Neural cell (in vitro differentiated cells): Measurements from ENCODE around the gene MCM5. TPM values are rescaled to one million over a fixed set of nuclear protein-coding genes. Genes with fewer than 3 reads are reported as not detected.

ENCODE experiments used
- H2AFZ ChIP-seq: fragments of 200-600, 300-800 bp; sonication (generic), shearing (Covaris generic); 2 replicates; pipeline ENCODE4 v1.6.0; 2014; ENCODE audit warnings: low read depth, mild to moderate bottlenecking, antibody characterized with exemption, low read length, moderate library complexity
- H3F3A ChIP-seq: fragments of 200-600 bp; shearing (Covaris generic); 2 replicates; pipeline ENCODE4 v1.6.1; 2016; ENCODE audit warnings: mild to moderate bottlenecking, moderate library complexity, mixed read lengths, antibody characterized with exemption, low read length; ENCODE audit not compliant: insufficient read depth, poor library complexity, severe bottlenecking
- H3K27ac ChIP-seq: fragments of 200-600, 300-800 bp; sonication (generic), shearing (Covaris generic); 2 replicates; pipeline ENCODE4 v1.5.1; 2014; ENCODE audit warnings: mild to moderate bottlenecking, low read length, moderate library complexity
- H3K27me3 ChIP-seq: fragments of 300-800, 200-600 bp; sonication (generic), shearing (Covaris generic); 2 replicates; pipeline ENCODE4 v1.6.0; 2014; ENCODE audit warnings: mild to moderate bottlenecking, low read depth, low read length, moderate library complexity; ENCODE audit not compliant: insufficient read depth
- H3K36me3 ChIP-seq: fragments of 300-800, 200-600 bp; sonication (generic), shearing (Covaris generic); 2 replicates; pipeline ENCODE4 v1.5.1; 2014; ENCODE audit warnings: mild to moderate bottlenecking, antibody characterized with exemption, low read length, moderate library complexity; ENCODE audit not compliant: insufficient read depth
- H3K4me2 ChIP-seq: fragments of 300-800, 200-600 bp; sonication (generic), shearing (Covaris generic); 2 replicates; pipeline ENCODE4 v1.6.0; 2014; ENCODE audit warnings: mild to moderate bottlenecking, low read length
- H3K4me3 ChIP-seq: fragments of 300-800, 200-600 bp; sonication (generic), shearing (Covaris generic); 2 replicates; pipeline ENCODE4 v1.5.1; 2014; ENCODE audit warnings: mild to moderate bottlenecking, low read length, moderate library complexity
- H3K79me2 ChIP-seq: fragments of 200-600 bp; shearing (Covaris generic); replicated peaks from 2 replicates; pipeline ENCODE4 v1.6.0; 2014; ENCODE audit warnings: mild to moderate bottlenecking, low read length, moderate library complexity; ENCODE audit not compliant: insufficient read depth
- H3K9ac ChIP-seq: fragments of 300-800, 200-600 bp; sonication (generic), shearing (Covaris generic); 2 replicates; pipeline ENCODE4 v1.6.1; 2016; ENCODE audit warnings: mild to moderate bottlenecking, low read length, mixed read lengths
- H3K9me2 ChIP-seq: fragments of 200-600 bp; shearing (Covaris generic); 2 replicates; pipeline ENCODE4 v1.6.1; 2016; ENCODE audit warnings: mild to moderate bottlenecking, low read length, mixed read lengths; ENCODE audit not compliant: insufficient read depth
- H3K9me3 ChIP-seq: fragments of 200-600, 300-800 bp; sonication (generic), shearing (Covaris generic); 2 replicates; pipeline ENCODE4 v1.6.1; 2016; ENCODE audit warnings: mild to moderate bottlenecking, mixed run types, low read length, moderate library complexity, mixed read lengths
- H4K20me1 ChIP-seq: fragments of 200-600 bp; shearing (Covaris generic); 2 replicates; pipeline ENCODE4 v1.6.1; 2016; ENCODE audit warnings: mild to moderate bottlenecking, mixed run types; ENCODE audit not compliant: insufficient read depth
- EP300 ChIP-seq: fragments of 450-650 bp; conservative IDR thresholded peaks from 2 replicates; pipeline ENCODE4 v1.6.1; 2014; ENCODE audit warnings: antibody characterized with exemption, mild to moderate bottlenecking, moderate library complexity; ENCODE audit not compliant: poor library complexity, severe bottlenecking
- EZH2 ChIP-seq: fragments of 200-600, 300-800 bp; shearing (Covaris generic), sonication (generic); IDR thresholded peaks from 2 replicates; pipeline ENCODE4 v1.6.1; 2014; ENCODE audit warnings: antibody characterized with exemption, low read length, borderline replicate concordance, mild to moderate bottlenecking; ENCODE audit not compliant: insufficient read depth, poor library complexity, severe bottlenecking
- MXI1 ChIP-seq: fragments of 450-650 bp; conservative IDR thresholded peaks from 2 replicates; pipeline ENCODE4 v1.6.1; 2014; ENCODE audit warnings: antibody characterized with exemption, mild to moderate bottlenecking; ENCODE audit not compliant: poor library complexity, severe bottlenecking
- POLR2AphosphoS5 ChIP-seq: IDR thresholded peaks from 2 replicates; pipeline ENCODE4 v1.6.1; 2012
- RAD21 ChIP-seq: fragments of 450-650 bp; conservative IDR thresholded peaks from 2 replicates; pipeline ENCODE4 v1.6.1; 2014; ENCODE audit warnings: antibody characterized with exemption, mild to moderate bottlenecking, moderate library complexity
- SMC3 ChIP-seq: fragments of 450-650 bp; conservative IDR thresholded peaks from 2 replicates; pipeline ENCODE4 v1.6.1; 2014; ENCODE audit warnings: antibody characterized with exemption, mild to moderate bottlenecking, moderate library complexity; ENCODE audit not compliant: poor library complexity
- TAF1 ChIP-seq: IDR thresholded peaks from 2 replicates; pipeline ENCODE4 v1.6.1; 2012; ENCODE audit warnings: low read depth
- polyA minus RNA-seq: library from RNA; depleted of rRNA, polyadenylated mRNA; stranded (reverse); fragments of >200 nt; gene quantifications from 2 replicates; pipeline ENCODE4 v1.2.3, GENCODE V29; 2014
- polyA plus RNA-seq: library from polyadenylated mRNA; depleted of rRNA; stranded (reverse); fragments of >200 nt; gene quantifications from 2 replicates; pipeline ENCODE4 v1.2.3, GENCODE V29; 2014
- TF ChIP-seq, protein P1 (sequence below): IDR thresholded peaks from 2 replicates; pipeline ENCODE4 v1.6.1; 2012; ENCODE audit warnings: borderline replicate concordance
- TF ChIP-seq, protein P2 (sequence below): fragments of 450-650 bp; IDR thresholded peaks from 2 replicates; pipeline ENCODE4 v1.5.1; 2014; ENCODE audit warnings: antibody characterized with exemption, mild to moderate bottlenecking, moderate library complexity; ENCODE audit not compliant: poor library complexity, severe bottlenecking

The MCM5 gene
- polyA plus RNA-seq (6.9 and 7.2 TPM in 2 replicates), polyA minus RNA-seq (7.5 and 8.0 TPM in 2 replicates)

DNA sequence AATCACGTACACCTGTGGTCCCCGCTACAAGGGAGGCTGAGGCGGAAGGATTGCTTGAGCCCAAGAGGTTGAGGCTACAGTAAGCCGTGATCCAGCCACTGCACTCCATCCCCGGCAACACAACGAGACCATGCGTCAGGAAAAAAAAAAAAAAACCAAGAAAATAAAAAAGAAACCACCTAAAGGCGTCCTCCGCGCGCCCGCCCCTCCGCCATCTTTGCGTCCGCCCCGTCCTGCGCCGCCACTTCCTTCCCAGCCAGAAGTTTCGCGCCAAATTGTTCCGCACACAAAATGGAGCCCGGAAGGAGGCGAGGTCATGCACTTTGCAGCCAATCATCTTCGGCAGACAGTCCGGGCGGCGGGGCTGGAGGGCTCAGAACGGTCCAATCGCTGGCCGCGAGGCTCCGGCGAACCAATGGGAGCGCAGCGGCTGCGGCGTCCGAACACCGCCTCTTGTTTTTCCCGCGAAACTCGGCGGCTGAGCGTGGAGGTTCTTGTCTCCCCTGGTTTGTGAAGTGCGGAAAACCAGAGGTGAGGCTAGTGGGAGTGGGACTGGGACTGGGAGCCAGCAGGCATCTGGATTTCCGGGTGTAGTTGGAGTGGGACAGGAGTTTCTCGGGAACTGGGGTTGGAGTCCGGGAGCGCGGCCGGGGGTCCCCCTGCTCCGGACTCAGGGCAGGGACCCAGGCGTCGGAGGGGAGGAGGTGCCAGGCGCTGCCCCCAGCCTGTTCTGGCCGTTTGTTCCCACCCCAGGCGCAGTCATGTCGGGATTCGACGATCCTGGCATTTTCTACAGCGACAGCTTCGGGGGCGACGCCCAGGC, at the start of gene MCM5:
Gene MCM5 (plus strand): TSS at position 463 of the 823 bp plus-strand sequence. CDS start 299 bp downstream, at position 762.
- H3K79me2 ChIP-seq = no peaks in the 10 kb centered on the region
- H3K27me3 ChIP-seq = no peaks in the 10 kb centered on the region
- H3K9me2 ChIP-seq = no peaks in the 10 kb centered on the region
- H2AFZ ChIP-seq = peak within 1 kb of the TSS; percentile 96
- peak within 1 kb of the TSS; percentile 44 for H3K4me2 ChIP-seq
- no peaks in the 10 kb centered on the region for H3K9me3 ChIP-seq
- H3K27ac ChIP-seq = no peak within 1 kb of the TSS
- H3F3A ChIP-seq = no peaks in the 10 kb centered on the region
- peak within 1 kb of the TSS; percentile 45 for H3K9ac ChIP-seq
- peak within 1 kb of the TSS; percentile 93 for H3K4me3 ChIP-seq
- peak; percentile 36 for TF ChIP-seq POLR2AphosphoS5
- no peak for TF ChIP-seq RAD21
- no peak for TF ChIP-seq TAF1
- peak; percentile 2 for TF ChIP-seq EP300
- TF ChIP-seq, protein P1, sequence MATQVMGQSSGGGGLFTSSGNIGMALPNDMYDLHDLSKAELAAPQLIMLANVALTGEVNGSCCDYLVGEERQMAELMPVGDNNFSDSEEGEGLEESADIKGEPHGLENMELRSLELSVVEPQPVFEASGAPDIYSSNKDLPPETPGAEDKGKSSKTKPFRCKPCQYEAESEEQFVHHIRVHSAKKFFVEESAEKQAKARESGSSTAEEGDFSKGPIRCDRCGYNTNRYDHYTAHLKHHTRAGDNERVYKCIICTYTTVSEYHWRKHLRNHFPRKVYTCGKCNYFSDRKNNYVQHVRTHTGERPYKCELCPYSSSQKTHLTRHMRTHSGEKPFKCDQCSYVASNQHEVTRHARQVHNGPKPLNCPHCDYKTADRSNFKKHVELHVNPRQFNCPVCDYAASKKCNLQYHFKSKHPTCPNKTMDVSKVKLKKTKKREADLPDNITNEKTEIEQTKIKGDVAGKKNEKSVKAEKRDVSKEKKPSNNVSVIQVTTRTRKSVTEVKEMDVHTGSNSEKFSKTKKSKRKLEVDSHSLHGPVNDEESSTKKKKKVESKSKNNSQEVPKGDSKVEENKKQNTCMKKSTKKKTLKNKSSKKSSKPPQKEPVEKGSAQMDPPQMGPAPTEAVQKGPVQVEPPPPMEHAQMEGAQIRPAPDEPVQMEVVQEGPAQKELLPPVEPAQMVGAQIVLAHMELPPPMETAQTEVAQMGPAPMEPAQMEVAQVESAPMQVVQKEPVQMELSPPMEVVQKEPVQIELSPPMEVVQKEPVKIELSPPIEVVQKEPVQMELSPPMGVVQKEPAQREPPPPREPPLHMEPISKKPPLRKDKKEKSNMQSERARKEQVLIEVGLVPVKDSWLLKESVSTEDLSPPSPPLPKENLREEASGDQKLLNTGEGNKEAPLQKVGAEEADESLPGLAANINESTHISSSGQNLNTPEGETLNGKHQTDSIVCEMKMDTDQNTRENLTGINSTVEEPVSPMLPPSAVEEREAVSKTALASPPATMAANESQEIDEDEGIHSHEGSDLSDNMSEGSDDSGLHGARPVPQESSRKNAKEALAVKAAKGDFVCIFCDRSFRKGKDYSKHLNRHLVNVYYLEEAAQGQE = no peak
- peak; percentile 95 for TF ChIP-seq MXI1
- TF ChIP-seq SMC3 = no peak
- TF ChIP-seq, protein P2, sequence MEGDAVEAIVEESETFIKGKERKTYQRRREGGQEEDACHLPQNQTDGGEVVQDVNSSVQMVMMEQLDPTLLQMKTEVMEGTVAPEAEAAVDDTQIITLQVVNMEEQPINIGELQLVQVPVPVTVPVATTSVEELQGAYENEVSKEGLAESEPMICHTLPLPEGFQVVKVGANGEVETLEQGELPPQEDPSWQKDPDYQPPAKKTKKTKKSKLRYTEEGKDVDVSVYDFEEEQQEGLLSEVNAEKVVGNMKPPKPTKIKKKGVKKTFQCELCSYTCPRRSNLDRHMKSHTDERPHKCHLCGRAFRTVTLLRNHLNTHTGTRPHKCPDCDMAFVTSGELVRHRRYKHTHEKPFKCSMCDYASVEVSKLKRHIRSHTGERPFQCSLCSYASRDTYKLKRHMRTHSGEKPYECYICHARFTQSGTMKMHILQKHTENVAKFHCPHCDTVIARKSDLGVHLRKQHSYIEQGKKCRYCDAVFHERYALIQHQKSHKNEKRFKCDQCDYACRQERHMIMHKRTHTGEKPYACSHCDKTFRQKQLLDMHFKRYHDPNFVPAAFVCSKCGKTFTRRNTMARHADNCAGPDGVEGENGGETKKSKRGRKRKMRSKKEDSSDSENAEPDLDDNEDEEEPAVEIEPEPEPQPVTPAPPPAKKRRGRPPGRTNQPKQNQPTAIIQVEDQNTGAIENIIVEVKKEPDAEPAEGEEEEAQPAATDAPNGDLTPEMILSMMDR = no peak
- TF ChIP-seq EZH2 = no peak
- H3K36me3 ChIP-seq = no peaks in the 10 kb centered on the region
- H4K20me1 ChIP-seq = no peaks in the 10 kb centered on the region

DNA sequence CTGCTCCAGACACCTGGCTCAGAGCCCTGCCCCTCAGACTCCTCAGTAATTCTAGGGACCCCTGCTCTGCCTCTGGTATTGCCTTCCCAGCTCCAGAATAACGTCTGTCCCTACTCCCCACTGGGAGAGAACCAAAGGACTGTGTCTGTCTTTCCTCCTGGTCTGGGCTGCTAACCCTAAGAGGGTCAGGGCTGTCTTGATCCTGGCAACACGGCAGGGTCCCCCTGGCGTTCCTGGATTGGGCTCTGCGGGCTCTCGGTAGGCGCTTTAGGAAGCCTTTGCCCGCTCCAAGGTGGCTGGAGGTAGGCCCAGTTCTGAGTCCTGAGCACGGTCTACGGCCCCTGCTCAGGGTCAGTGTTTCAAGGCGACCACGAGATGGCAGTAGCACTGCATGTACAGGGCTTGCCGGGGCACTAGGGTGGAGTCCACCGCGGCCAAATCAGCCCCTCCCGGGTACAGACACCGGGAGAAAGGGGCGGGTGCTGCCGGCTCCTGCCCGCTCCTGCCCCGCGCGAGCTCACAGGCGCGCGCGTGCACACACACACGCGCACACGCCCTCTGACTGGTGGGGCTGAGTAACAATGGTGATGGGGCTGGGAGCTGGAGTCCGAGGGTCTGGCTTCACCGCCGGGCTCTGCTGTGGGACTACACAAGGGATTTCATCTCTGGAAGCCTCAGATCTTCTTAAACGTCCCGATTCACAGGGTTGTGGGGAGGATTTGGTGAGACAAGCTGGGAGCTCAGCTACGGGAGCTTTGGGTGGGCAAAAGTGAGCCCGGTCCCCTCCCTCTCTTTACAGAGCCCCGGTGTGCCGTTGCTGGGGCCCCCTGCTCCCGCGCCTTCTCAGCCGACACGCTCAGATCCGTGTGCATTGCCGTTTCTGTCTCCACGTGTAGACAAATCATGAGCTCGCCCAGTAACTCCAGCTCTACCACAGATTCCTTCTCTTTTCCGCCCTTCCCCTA, 49.1 kb upstream of the MCM5 start:
- H3K79me2 ChIP-seq = no peaks in the 10 kb centered on the region
- peak overlapping the region; percentile 66 for H3K9ac ChIP-seq
- no peaks in the 10 kb centered on the region for H4K20me1 ChIP-seq
- peak overlapping the region; percentile 42 for H3K4me2 ChIP-seq
- peak overlapping the region; percentile 15 for H3K27ac ChIP-seq
- no peaks in the 10 kb centered on the region for H3K9me3 ChIP-seq
- TF ChIP-seq TAF1 (peak; percentile 45), MXI1 (no peak), RAD21 (peak; percentile 97), EP300 (peak; percentile 37), EZH2 (no peak), POLR2AphosphoS5 (peak; percentile 56), SMC3 (peak; percentile 97)
- TF ChIP-seq, protein P2 = peak; percentile 97
- TF ChIP-seq, protein P1 = no peak
- H2AFZ ChIP-seq = peak overlapping the region; percentile 86
- no peaks in the 10 kb centered on the region for H3K36me3 ChIP-seq
- H3K27me3 ChIP-seq = no peaks in the 10 kb centered on the region
- no peaks in the 10 kb centered on the region for H3K9me2 ChIP-seq
- H3K4me3 ChIP-seq = peak overlapping the region; percentile 67
- no peaks in the 10 kb centered on the region for H3F3A ChIP-seq
